HS-5 (cell line): Measurements from ENCODE around the gene TRPV2.
"Not testable (repeated sequence)": the region's sequence is repeated elsewhere in the genome, so short reads cannot be mapped to it uniquely, and the experiment has no call there.

Source experiments
- DNase-seq: peaks from one replicate; pipeline ENCODE4 v3.0.0-alpha.2; 2012; ENCODE audit warnings: low read depth

The TRPV2 gene

DNA sequence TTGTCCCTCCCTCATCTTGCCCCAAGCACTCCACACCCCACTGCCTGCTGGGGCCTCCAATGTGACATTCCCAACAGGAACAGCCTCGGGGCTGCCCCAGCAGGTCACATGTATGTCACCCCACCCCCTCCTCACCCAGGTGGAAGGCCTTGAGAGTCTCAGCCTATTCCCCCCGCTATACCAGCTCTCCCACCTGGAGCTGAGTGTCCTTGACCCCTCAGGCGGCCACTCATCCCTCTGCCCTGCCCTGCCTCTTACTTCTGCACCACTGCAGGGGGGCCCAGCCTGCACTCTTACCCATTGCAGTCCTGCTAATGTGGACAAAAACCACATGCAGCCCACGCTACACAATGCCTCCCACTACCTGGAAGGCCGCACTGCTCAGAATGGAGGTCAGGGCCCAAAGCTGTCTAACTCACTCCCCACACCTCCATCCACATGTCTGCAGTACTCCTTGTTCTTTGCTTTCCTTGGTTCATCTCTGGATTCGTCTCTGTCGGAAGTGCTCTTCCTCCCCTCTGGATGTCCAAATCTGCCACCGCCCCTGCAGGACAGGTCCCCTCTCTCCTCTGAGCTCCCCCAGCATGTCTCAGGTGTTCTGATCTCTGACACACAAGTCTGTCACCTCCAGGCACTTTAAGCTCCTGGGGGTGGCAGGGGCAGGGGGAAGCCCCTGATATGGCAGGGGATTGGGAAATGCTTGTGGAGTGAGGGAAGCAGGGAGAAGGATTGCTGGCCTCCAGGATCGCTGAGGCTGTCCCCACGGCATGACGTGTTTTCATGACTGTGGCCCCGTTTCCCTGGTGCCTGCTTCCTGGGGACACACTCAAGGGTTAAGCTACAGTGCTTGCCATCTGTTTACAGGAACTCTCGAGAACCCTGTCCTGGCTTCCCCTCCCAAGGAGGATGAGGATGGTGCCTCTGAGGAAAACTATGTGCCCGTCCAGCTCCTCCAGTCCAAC is 20.8 kb downstream of the TRPV2 start:
- no peak for DNase-seq

DNA sequence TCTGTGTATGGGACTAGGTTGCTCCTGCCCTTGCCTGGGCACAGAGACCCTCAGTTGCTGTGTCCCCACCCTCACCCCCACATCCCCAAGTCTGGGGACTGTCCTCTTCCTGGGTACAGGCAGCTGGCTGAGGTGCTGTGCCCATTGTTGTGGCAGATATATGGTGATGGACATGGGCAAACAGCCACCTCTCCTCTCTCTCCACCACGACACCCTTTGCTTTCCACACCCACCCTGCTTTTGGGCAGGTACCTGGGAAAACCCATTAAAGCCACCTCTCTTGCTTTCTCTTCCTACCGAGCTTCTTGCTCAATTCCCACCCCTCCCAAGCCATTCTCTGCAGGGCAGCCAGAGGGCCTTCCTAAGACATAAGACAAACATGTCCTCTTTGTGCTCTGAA is 21.7 kb downstream of the TRPV2 start:
- DNase-seq, result no peak

DNA sequence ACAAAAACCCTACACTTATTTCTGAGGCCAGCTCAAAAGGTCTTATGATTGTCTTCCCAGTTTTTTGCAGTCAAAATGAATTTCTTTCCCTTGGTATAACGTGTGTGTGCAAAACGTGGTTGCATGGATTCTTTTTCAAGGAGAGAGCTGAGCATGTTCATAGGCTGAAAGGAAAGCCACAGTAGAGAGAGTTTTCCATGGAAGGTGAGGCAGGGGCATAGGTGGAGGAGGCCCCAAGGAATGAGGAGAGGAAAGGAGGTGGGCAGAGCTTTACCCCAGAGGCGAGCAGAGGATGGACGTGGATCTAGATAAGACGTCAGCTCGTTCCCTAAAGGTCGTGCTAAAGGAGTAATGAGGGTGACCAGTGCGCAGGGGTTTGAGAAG is 22.8 kb downstream of the TRPV2 start:
- no peak for DNase-seq

DNA sequence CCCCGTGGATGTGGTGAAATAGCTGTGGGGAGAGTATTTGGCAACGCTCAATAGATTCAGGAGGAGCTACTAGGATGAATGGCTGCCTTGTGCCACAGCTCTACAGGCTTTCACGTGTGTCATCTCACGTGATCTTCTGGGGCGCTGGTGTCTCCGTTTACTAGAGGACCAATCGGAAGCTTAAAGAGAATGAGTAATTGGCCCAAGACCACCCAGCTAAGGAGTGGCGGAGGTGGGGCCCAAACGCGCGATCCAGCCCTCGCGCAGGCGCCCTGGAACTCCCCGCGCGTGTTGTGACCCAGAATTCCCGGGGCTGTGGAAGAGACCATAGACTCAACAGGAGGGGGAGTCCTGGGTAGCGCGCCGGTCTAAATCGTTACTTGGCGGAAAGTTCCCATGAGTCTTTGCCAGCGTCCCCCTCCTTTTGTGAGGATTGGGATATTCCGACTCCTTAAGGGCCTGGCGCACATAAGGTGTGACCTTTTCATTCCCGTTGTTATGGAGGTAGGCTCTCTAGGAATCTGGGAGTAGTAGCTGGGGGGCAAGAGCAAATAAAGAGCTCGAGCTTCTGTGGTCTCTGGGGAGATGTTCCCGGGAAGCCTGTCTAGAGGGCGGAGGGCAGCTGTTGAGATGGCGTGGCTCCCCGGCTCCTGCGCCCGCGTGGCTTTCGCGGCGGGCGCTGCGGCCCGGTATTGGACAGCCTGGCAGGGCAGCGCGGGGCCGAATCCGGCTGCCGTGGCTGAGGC is 23.4 kb downstream of the TRPV2 start:
- peak; percentile 98 for DNase-seq

DNA sequence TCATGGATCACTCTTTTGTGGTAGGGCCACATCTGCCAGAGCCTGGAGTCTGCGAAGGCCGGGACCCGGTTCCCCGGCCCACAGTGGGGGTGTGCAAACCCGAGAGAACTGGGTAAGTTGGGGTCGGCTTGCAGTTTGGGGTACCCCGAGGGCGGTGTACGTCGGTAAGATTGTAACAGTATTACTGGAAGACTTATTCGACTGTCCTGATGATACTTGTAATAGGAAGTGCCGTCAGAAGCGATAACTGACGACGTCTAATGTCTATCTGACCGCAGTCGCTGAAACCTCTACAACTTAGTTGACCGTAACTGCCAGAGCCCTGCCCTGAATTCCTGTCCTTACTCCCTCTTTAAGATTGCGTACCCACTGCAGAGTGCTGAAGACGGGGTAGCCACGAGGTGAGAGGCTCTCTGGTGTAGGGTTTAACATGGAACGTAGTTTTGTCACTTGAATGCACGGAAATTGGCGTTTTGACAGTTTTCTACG is 24.0 kb downstream of the TRPV2 start:
- no peak for DNase-seq

DNA sequence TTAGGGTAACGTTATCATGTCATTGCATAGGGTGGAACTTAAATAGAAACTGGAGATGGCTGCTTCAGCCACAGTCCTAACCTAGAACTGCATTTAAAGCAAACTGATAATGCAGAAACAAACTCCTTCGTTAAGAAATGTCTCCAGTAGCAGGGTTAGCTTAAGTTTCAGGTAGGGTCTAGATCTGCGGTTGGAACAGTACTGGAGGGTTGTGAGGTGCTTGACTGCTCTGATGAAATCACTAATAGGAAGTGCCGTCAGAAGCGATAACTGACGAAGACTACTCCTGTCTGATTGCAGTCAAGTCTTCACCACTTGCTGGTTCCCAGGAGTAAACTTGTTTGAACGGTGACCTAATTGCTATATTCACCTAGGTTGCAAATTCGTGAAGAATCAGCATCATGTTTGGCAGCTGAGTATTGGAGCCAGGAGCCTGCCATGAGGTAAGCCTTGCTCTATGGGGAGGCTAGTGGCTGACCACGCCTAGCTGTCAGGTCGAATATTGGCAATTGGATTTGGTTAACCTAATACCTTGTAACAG is 24.5 kb downstream of the TRPV2 start:
- no peak for DNase-seq

DNA sequence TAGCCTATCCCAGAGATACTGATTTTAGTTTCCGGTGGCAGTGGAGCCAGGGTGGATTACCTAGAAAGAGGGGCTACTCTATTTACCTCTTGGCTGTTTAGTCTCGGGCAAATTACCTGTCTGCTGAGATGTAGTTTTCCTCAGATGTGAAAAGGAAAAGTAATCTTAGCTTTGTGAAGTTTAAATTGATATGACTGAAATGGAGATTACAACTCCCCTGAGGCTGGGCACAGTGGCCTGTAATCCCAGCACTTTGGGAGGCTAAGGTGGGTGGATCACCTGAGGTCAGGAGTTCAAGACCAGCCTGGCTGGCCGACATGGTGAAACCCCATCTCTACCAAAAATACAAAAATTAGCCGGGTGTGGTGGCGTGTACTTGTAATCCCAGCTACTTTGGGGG is 25.0 kb downstream of the TRPV2 start:
- not testable (repeated sequence) for DNase-seq

DNA sequence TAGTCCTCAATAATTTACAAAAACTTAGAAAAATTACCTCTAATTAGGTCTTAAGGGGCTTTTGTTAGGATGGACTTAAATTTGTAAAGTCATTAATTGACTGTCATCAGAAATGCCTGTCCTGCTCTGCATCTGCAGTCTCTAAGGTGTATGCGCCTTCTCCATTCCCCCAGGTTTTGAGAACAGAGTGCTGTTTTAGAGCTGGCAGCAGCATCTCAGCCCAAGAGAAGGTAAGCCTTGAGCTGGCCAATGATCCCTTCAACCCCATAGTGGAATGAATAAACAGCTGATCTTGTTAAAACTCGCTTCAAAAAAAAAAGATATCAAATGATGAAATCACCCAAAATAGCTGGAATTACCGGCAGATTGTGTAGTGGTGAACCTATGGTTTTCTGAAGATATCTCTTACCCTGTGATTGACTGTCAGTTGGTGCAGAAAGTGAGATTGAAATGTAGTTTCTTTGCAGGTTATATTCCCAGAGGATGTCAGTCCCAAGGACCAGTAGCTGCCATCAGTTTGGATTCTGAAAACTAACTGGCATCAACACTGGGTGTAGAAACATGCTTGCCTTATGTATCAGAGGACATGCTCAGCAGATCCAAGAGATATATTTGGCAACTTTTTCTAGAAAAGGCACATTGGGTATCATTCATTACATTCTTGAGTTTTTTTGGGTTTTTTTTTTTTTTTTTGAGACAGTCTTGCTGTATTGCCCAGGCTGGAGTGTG is 25.7 kb downstream of the TRPV2 start:
- no peak for DNase-seq

DNA sequence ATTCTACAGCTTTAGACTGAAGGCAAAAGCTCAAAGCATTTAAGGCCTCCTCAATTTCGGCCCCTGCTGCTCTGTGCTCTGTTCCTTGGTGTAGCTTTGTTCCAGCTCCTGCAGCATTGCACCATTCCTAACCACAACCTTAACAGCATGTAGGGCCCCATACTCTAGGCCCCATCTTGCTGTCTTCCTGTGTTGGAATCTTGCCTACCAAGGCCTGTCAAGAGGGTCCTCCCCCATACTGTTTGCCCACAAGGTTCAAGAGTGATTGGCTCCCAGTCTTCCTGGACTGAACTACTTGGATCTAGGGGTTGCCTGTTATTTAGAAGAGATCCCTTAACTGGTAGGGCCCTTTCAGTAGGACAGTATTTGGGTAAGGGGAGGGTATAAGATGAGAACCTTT is 26.8 kb downstream of the TRPV2 start:
- DNase-seq, result no peak

DNA sequence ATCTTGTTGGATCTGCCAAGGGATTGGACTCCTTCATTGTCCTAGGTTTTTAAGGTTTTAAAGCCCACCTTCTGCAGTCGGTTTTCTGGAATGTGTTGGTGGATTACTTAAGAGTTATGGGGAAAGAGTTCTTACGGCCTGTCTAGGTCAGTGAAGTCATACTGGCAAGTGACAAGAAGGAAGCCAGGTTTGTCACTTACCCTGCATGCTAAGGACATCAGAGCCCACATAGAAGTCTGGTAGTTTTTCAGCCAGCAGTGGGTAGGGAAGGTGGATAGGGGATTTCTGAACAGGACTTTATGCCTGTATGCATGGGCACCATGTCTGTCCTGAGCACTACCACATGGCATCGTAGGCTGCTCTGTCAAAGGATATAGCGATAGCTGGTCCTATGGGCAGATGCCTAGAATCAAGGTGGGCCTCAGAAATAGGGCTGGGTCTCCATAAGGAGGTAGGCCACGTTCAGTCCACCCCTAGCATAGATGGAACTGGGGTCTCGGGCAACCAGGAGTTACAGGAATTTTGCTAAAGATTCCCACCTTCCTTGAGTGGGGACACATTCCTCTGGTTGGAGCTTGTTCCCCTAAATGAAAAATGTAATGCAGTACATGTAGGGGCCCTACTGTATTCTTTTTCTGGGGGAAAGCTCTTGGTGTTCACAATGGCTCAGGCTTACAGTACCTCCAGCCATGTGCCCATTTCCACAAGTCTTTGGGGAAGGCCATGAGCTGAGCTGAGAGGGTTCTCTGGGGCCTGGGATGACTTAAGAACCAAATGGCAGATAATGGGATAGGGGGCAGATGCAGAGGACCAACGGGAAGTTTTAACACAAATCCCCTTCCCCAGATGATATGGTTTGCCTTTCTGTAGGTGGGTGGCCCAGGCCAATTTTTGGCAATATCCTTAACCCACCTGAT is 27.5 kb downstream of the TRPV2 start:
- no peak for DNase-seq

DNA sequence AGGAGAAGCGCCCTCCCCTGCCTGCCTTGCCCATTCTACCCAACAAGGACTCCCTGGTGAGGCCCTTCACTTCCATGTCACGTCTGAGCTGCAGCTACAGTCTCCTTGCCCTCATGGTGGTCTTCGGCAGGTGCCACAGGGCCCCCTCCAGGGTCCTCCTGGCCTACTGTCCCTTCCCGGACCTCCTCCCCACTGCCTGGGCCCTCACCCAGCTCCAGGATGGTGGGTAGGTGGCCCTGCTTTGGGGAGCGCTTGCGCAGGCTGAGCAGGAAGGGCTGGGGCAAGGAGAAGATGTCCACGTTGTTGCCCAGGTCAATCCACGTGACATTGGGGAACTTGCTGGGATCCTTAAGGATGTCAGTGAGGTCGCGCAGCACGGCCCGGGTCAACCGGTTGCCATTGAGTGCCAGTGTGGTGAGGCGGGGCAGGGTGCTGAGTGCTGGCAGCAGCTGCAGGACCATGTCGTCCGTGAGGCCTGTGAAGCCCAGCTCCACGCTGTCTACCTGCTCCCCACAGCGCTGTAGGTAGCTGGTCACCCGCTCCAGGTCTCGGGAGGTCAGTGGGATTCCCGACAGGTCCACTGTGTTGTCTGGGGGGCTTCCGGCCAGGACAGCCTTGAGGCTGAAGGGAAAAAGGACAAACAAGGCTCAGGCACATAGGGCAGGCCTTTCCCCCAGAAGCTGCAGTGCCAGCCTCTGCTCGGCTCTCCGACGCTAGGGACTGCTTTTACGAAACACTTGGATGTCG is 28.3 kb downstream of the TRPV2 start:
- no peak for DNase-seq

DNA sequence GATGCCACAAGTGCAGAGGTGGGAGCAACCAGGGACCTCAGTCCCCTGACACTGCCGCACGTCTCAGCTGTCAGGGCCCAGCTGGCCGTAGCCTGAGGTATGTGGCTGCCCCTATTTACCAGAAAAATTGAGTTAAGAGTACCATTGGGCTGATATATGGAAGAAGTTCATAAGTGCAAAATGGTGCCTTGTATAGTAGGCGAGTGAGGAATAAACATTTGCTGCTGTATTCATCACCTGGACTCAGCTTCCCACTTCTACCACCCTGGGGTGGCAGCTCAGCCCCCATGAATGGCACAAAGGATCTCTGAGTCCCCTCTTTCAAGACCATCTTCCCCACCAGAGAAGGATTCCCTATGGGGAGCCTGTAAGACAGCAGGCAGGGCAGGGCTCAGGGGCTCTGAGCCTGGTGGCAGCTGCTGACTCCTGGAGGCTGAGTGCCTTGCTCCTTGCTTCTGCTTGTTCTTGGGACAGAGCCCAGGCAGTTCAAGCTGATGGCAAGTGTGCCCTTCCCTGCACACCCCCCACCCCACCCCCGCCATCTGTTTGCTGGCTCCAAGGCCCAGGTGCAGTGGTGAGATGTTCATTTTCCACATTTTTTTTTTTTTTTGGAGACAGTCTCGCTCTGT is 29.0 kb downstream of the TRPV2 start:
- no peak for DNase-seq

DNA sequence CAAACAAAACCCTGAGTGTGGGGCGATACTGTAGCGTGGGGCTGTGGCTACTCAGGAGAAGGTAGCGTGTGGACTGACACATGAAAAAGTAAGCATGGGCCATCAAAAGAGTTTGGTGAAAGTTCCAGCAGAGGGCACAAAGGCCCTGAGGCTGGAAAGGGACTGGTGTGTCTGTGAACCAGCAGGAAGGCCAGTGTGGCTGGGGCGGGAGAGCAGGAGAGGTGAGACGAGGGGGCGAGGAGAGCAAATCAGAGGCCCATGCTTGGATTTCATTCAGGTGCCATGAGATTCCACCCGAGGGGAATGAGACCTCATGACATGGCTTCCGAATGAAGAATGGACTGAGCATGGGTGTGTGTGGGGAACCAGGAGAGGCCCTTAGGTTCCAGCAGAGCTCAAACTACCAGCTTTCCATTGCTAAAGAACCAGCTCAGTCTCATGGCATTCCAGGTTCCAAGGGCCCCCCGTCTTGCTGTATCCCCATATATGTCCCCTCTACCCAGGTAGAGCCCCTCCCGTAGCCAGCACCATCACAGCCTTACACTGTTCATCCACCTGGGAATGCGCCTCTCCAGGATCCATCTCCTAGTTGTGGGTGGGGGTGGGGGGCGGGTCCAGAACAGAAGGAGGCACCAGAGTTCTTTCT is 31.1 kb downstream of the TRPV2 start:
- no peak for DNase-seq

DNA sequence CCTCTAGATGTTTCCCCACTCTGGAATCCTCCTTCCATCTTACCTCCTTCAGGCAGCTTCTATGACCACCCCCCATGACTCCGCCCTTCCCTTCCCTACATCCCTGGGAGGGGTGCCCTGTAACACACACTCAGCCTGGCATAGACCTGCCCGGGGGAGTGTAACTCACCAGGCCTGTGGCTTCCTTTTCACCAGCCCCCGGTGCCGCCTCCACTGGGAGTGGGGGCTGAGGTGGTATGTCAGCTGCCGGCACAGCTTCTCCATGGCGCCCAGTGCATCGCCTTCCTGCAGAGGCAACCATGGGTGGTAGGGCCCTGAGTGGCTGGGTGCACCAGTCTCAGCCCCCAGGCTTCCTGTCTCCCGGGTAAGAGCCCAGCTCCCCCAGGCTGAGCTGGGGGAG is 32.3 kb downstream of the TRPV2 start:
- DNase-seq, result no peak

DNA sequence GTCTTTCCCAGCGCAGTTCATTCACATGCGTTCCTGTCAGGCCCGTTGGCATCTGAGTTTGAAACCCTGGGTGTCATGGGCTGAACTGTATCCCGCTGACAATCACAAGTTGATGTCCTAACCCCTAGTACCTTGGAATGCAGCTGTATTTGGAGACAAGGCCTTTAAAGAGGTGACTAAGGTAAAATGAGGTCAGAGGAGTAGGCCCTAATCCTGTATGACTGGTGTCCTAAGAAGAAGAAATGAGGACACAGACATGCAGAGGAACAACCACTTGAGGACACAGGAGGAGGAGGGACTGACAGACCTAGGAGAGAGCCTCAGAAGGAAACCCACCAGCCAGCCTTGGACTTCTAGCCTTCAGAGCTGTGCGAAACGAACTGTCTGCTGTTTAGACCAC is 33.1 kb downstream of the TRPV2 start:
- no peak for DNase-seq

DNA sequence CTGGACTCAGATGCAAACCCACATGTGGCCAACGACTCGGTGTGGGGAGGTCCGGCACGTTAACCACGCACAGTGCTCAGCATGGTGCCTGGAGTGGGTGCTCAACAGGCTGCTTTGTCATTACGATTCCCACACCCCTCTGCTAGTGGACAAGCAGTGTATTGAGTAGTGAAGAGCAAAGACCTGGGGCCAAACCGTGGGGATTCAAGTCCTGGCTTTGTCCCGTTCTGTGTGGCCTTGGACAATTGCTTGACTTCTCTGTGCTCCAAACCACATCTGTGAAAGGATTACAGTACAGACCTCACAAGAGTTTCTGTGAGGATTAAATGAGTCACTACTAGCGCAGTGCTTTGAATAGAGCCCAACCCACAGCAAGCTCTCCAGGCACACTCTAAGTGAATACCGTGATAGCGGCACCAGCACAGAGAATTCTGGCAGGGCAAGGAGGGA is 33.8 kb downstream of the TRPV2 start:
- no peak for DNase-seq

DNA sequence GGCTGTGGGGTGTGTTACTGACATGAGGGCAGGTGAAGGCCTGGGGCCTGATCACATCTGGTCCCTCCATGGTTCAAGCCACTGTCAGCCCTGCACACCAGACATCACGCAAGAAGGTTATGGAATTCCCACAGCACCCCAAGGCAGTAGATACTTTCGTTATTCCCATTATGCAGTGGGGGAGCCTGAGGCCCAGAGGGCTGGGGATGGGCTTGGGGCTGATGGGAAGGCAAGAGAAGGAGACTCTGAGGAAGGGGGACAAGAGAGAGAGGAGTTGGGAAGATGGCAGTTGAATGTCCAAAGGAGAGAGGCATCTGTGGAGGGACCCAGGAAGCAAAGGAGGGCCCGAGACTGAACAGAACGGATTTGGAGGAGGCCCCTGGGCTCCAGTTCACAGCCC is 34.7 kb downstream of the TRPV2 start:
- no peak for DNase-seq

DNA sequence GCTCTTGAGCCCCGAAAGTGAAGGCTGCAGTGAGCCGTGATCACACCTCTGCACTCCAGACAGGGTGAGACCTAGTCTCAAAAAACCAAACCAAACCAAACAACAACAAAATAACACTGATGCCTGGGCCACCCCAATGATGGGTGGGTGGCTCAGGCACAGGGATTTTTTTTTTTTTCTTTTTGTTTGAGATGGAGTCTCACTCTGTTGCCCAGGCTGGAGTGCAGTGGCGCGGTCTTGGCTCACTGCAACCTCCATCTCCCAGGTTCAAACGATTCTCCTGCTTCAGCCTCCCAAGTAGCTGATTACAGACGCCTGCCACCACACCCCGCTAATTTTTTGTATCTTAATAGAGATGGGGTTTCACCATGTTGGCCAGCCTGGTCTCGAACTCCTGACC is 36.9 kb downstream of the TRPV2 start:
- not testable (repeated sequence) for DNase-seq

DNA sequence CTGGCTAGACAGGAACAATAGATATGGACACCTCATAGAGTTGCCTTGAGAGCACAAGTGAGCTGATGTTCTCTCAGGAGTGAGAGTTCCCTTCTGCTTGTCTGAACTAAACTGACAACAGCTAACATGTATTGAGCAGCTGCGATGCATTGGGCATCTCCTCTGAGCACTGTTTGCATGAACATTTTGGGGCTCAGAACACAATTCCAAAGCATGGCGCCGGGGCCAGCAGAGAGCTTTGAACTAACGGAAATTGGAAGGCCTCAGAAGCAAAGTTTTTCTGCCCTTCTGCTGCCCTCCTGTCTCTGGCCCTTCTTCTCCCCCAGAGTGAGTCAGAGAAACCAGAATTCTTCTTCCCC is 38.1 kb downstream of the TRPV2 start:
- no peak for DNase-seq
